ENCODE results near the gene CHST11. TPM values are rescaled to one million over a fixed set of nuclear protein-coding genes. Genes with fewer than 3 reads are reported as not detected.

The CHST11 gene
- total and polyA plus RNA-seq, 9 of the 15 experiments (the other 6 are each of a cell fraction or from before 2014, with no cell fraction given), result 2.3 to 38.7 (median 15.0) TPM

GRCh38 chr12:104799458-104799857, 342.7 kb downstream of the CHST11 start:
- no peak overlapping the region for H3K4me2 ChIP-seq (ENCODE audit: insufficient read depth, low read length)
- ChIA-PET POLR2A (interaction anchor here (0.9 kb wide), 1 partner anchor 9 kb away, joined by 3 read pairs; no protein-coding TSS in a partner anchor), CTCF (ENCODE audit: low intra/inter-chr PET ratio) (interaction anchor here (0.8 kb wide), 1 partner anchor 917 kb away, joined by 3 read pairs; no protein-coding TSS in a partner anchor)
- H3K36me3 ChIP-seq (ENCODE audit: control insufficient read depth, insufficient read depth, low read length), result no peaks in the 10 kb centered on the region
- H3K4me1 ChIP-seq (replicated peaks in 1 of 2; ENCODE audit: control insufficient read depth in 2 of 2, insufficient read depth in 2 of 2, low read length in 2 of 2), result no peaks in the 10 kb centered on the region
- no peaks in the 10 kb centered on the region for H3K79me2 ChIP-seq (ENCODE audit: control insufficient read depth, insufficient read depth, low read length)
- intact Hi-C loops (cut with micrococcal nuclease), result no loop called here
- H4K20me1 ChIP-seq (replicated peaks; ENCODE audit: control insufficient read depth, insufficient read depth, low read length), result no peaks in the 10 kb centered on the region
- no peak for FAIRE-seq
- no peak for DNase-seq (ENCODE audit: extremely low read depth in 1 of 4, low spot score in 3 of 4)
- H3K4me3 ChIP-seq, result no peak overlapping the region
- H3K9me1 ChIP-seq (ENCODE audit: control insufficient read depth, insufficient read depth, low read length), result no peaks in the 10 kb centered on the region
- H3K9ac ChIP-seq (ENCODE audit: insufficient read depth in 1 of 2, low read depth in 2 of 2, low read length in 2 of 2), result no peak overlapping the region
- no peaks in the 10 kb centered on the region for H3K9me3 ChIP-seq (replicated peaks; ENCODE audit: control insufficient read depth, insufficient read depth, low read depth, low read length)
- no peak overlapping the region for H3K27ac ChIP-seq (ENCODE audit: extremely low read depth, low read depth, low read length)
- WGBS (ENCODE audit: insufficient coverage, low coverage, missing lambda C conversion rate), result 61% methylated on average over 1 of the region's 1 CpG
- H2AFZ ChIP-seq (ENCODE audit: low read depth, low read length), result no peak overlapping the region
- no TSS peak for BruUV-seq (replicated peaks)
- no peak for ATAC-seq
- H3K27me3 ChIP-seq (ENCODE audit: control insufficient read depth in 2 of 2, insufficient read depth in 2 of 2, low read length in 2 of 2), result peaks cover 2 to 7% of the 10 kb centered on the region in 2 experiments; a peak in 2 of 5 replicates
- in situ Hi-C loops (cut with MboI), result no loop called here
- TF ChIP-seq VEZF1 (CRISPR knock-in tag; IDR thresholded peaks at IDR 0.05), result no peak
- TF ChIP-seq TFAP4 (CRISPR knock-in tag; IDR thresholded peaks at IDR 0.05; ENCODE audit: borderline replicate concordance), result no peak
- TF ChIP-seq RNF219 (CRISPR knock-in tag; IDR thresholded peaks at IDR 0.05), result no peak
- no peak for TF ChIP-seq NUFIP1 (IDR thresholded peaks at IDR 0.05; ENCODE audit: partially characterized antibody)
- no peak for TF ChIP-seq MITF (IDR thresholded peaks at IDR 0.05)
- no peak for TF ChIP-seq RAD51 (IDR thresholded peaks at IDR 0.05; ENCODE audit: borderline replicate concordance, low read depth)
- TF ChIP-seq SRSF1 (IDR thresholded peaks at IDR 0.05; ENCODE audit: low read depth, low read length), result no peak
- no peak for TF ChIP-seq HOMEZ (CRISPR knock-in tag; IDR thresholded peaks at IDR 0.05)
- no peak for TF ChIP-seq SREBF2 (CRISPR knock-in tag; IDR thresholded peaks at IDR 0.05)
- TF ChIP-seq HNRNPH1 (optimal IDR thresholded peaks at IDR 0.05; ENCODE audit: low read depth, low read length), result no peak
- no peak for TF ChIP-seq ARID3A (IDR thresholded peaks at IDR 0.05; ENCODE audit: borderline replicate concordance, low read depth, low read length)
- TF ChIP-seq SMAD2 (IDR thresholded peaks at IDR 0.05; ENCODE audit: low read depth, low read length), result no peak
